Activated T-cell treated with anti-CD3 and anti-CD28 coated beads for 1 hour (primary cell): ENCODE measurements around the gene CRELD2.

Source experiments
- DNase-seq: peaks from one replicate; pipeline ENCODE4 v3.0.0-alpha.2; 2020; ENCODE audit warnings: low read depth

The CRELD2 gene

GRCh38 chr22:49913026-49913425 lies 5.4 kb upstream of the CRELD2 start:
- no peak for DNase-seq

GRCh38 chr22:49913446-49913845 lies 5.0 kb upstream of the CRELD2 start:
- DNase-seq, result no peak

GRCh38 chr22:49914256-49914655 lies 4.2 kb upstream of the CRELD2 start:
- DNase-seq, result no peak

- DNase-seq, result no peak
These were observed 2.8 kb upstream of the CRELD2 start for GRCh38 chr22:49915610-49916009.

GRCh38 chr22:49916831-49917230 lies 1.6 kb upstream of the CRELD2 start:
- no peak for DNase-seq

GRCh38 chr22:49918911-49919881 lies 762 bp downstream of the CRELD2 start:
- no peak for DNase-seq

- no peak for DNase-seq
These were observed 2.4 kb downstream of the CRELD2 start for GRCh38 chr22:49920859-49921258.

- DNase-seq, result no peak
These were observed 3.3 kb downstream of the CRELD2 start for GRCh38 chr22:49921508-49922278.

- DNase-seq, result no peak
These were observed 4.0 kb downstream of the CRELD2 start for GRCh38 chr22:49922484-49922883.

GRCh38 chr22:49922926-49923325 lies 4.5 kb downstream of the CRELD2 start:
- DNase-seq, result no peak

- no peak for DNase-seq
These were observed 5.0 kb downstream of the CRELD2 start for GRCh38 chr22:49923445-49923844.

GRCh38 chr22:49924113-49924833 lies 5.8 kb downstream of the CRELD2 start:
- DNase-seq, result no peak

- DNase-seq, result peak; percentile 55
These were observed 7.2 kb downstream of the CRELD2 start for GRCh38 chr22:49925525-49926128.

- no peak for DNase-seq
These were observed 8.5 kb downstream of the CRELD2 start for GRCh38 chr22:49926916-49927315.

GRCh38 chr22:49927483-49928184 lies 9.2 kb downstream of the CRELD2 start:
- no peak for DNase-seq

- no peak for DNase-seq
These were observed 9.7 kb downstream of the CRELD2 start for GRCh38 chr22:49928185-49928495.

GRCh38 chr22:49928555-49929210 lies 10.2 kb downstream of the CRELD2 start:
- DNase-seq, result no peak

GRCh38 chr22:49929211-49929979 lies 11.0 kb downstream of the CRELD2 start:
- DNase-seq, result peak; percentile 74

- DNase-seq, result no peak
These were observed 11.7 kb downstream of the CRELD2 start for GRCh38 chr22:49929994-49930575.
